GM19351 (cell line): ENCODE measurements around the gene ATF7IP2.
"Not testable (repeated sequence)": the region's sequence is repeated elsewhere in the genome, so short reads cannot be mapped to it uniquely, and the experiment has no call there.

Experiments used
- ATAC-seq: cut with Tn5 transposase; IDR thresholded peaks from one replicate; pipeline ENCODE4 v1.9.1; 2021; ENCODE audit warnings: mild to moderate bottlenecking, moderate library complexity; ENCODE audit not compliant: unreplicated experiment

Gene ATF7IP2

DNA sequence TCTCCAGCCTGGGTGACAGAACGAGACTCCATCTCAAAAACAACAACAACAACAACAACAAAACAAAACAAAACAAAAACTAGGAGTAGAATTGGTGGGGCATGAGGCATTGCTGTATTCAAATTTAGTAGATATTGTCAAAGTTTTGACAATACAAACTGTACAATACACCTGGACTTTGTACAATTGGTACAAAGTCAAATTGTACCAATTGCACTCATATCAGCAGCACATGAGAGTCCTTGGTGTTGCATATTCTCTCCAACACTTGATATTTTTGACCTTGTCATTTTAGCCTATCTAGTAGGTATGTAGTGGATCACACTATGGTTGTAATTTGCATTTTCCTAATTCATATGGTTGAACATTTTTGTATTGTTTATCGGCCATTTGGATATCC is 14.3 kb upstream of the ATF7IP2 start:
- no peak for ATAC-seq

DNA sequence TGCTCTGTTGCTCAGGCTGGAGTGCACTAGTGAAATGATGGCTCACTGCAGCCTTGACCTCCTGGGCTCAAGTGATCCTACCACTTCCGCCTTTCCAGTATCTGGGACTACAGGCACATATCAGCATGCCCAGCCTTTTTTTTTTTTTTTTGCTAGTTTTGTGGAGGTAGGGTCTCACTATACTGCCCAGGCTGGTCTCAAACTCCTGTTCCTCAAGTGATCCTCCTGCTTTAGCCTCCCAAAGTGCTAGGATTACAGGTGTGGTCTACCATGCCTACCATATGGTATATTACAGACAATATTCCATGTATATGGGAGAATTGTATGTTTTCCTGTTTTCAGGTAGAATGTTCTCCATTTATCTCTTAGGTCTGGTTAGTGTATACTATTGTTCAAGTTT is 12.3 kb upstream of the ATF7IP2 start:
- no peak for ATAC-seq

DNA sequence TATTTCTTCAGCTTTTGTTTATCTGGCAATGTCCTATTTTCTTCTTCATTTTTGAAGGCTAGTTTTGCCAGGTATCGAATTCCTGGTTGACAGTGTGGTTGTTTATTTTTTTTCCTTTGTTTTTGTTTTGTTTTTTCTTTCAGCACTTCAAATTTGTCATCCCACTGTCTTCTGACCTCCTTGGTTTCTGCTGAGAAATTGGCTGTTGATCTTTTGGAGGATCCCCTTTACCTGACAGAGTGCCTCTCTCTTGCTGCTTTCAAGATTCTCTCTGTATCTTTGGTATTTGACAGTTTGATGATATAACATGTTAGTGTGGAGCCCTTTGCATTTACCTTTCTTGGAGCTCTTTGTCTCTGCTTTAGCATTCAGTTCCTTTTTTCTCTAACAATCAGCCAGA is 9.6 kb upstream of the ATF7IP2 start:
- no peak for ATAC-seq

DNA sequence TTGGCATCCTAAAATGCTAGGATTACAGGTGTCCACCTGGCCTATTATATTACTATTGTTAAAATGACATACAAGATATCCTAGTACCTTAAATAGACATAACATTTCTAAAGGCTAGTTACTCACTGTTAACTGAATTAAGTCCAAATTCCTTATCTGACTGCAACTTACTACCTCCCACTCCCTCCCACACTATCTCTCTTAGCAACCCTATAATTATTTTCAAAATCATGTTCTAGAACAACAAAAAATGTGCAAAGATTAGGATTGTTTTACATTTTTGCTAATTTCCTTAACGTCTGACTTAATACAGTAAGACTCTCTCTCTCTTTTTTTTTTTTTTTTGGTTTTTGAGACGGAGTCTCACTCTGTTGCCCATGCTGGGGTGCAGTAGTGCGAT is 2.2 kb upstream of the ATF7IP2 start:
- ATAC-seq = no peak

DNA sequence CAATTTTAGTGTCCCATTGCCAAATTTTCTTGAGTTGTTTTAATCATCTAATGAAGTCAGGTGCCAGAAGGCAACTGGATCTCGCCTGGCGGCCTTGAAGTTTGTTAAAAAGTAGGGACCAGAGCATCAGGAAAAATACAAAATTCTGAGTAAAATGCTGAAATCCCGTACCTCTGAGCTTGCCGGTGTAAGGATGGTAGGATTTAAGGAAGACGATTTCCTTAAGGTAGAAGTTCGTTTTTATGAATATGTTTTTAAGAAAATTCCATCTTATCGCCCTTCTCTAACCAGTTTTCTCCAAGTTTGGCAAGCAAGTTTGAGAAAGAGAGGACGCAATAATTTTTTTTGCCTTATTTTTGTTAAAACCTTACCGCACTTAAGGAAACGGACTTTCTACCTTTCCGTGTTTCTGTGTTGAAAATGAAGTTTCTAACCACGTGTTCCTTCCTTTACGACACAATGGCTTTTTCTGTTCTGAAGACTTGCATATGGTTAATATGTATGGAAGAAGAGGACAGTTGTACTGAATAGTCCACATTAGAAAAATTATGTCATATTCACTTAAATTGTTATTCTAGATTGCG is 748 bp downstream of the ATF7IP2 start:
- ATAC-seq = no peak

DNA sequence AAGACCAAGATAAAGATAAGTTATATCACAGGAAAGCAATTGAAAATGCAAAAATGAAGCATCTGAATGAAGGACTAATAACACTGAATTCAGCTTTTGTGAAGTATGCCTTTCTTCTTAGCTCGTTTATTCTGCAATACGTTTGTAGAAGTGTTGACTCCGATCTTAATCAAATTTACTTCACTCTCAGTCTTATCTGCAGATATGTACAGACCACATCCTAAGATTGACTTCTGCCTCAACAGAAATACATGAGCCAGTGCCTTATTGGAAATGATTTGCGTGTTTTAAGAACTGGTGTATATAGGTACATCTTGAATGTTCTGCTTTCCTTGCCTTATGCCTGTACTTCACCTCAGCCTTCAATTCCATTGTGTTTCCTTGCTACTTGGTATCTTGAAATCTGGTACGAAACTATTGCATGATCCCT is 1.3 kb downstream of the ATF7IP2 start:
- ATAC-seq = no peak

DNA sequence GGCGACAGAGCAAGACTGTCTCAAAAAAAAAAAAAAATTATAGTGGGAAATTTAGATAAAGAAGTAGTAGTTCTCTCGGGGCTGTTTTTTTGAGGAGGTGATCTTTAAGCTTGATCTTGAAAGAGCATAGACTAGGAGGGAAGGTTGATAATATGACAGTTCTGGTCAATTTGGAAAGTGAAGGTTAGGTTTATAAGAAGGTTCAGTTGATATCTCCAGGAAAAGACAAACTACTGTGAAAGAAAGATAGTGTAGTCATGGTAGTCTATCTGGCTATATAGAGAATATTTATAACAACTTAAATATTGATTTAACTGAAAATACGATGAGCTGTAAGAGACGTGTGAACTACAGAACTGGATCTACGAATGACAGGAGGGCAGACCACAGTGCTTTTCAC is 3.1 kb downstream of the ATF7IP2 start:
- no peak for ATAC-seq

DNA sequence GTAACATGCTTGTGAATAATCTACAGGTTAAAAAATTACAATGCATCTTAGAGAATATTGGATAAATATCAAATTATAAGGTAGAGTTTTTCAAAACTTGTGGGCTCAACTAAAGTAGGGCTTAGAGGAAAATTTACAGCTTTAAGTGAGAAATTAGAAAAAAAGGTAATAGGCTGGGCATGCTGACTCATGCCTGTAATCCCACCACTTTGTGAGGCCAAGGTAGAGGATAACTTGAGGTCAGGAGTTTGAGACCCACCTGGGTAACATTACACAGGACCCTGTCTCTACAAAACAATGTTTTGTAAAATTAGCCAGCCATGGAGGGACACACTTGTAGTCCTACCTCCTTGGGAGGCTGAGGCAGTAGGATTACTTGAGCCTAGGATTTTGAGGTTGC is 4.5 kb downstream of the ATF7IP2 start:
- no peak for ATAC-seq

DNA sequence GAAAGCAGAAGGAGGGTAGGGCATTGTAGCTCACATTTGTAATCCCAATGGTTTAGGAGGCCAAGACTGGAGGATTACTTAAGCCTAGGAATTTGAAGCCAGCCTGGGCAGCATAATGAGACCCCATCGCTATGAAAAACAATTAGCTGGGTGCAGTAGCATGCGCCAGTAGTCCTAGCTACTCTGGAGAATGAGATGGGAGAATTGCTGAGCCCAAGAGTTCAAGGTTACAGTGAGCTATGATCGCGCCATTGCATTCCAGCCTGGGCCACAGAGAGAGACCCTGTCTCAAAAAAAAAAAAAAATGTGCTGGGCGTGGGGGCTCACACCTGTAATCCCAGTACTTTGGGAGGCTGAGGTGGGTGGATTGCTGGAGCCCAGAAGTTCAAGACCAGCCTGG is 5.0 kb downstream of the ATF7IP2 start:
- ATAC-seq = no peak

DNA sequence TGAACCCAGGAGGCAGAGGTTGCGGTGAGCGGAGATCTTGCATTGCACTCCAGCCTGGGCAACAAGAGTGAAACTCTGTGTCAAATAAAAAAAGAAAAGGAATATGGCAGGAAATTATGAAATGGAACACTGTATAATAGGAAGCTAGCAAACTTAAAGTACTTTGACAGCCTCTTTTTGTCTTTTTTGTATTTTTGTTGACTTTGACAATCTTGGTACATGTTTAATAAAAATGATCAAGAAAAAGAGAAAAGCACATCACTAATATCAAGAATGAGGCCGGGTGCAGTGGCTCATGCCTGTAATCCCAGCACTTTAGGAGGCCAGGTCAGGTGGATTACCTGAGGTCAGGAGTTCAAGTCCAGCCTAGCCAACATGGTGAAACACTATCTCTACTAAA is 5.5 kb downstream of the ATF7IP2 start:
- ATAC-seq = no peak

DNA sequence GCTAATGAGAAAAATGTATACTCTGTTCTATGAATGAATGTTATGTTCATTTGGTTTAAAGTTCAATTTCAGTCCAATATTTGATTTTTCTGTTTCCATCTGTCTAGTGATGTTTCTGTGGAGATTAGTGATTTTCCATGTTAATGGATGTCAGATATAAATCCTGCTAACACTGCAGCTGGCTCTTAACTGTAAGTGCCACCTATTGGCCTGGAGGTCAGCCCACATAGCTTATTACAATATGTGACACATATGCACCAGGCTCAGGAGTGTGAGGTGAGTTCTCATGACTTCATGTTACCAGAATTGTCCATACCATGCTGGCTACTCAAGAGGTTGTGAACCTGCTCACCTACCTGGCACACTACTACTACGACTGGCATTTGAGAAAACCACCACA is 17.1 kb downstream of the ATF7IP2 start:
- no peak for ATAC-seq

DNA sequence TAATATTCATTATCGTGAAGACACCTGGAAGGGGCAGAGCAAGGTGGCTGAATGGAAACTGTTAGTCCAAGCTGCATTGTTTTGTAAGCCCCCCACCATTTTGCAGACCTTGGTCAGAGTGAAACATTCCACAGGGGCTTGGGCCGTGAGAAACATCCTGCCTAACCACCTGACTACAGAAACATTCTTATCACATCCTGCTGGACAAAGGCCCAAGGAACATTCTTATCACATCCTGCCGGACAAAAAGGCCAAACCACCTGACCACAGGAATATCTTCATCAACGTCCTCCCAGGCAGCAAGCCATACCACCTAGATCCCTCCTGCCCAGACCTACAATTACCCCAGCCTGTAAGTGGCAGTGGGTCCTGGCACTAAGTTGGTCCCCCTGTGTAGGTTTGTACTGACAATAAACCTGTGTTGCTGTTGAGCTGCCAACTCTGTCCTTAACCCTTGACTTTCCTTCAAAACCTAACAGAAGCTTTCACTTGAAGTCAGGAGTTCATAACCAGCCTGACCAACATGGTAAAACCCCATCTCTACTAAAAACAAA is 19.6 kb downstream of the ATF7IP2 start:
- ATAC-seq = no peak

DNA sequence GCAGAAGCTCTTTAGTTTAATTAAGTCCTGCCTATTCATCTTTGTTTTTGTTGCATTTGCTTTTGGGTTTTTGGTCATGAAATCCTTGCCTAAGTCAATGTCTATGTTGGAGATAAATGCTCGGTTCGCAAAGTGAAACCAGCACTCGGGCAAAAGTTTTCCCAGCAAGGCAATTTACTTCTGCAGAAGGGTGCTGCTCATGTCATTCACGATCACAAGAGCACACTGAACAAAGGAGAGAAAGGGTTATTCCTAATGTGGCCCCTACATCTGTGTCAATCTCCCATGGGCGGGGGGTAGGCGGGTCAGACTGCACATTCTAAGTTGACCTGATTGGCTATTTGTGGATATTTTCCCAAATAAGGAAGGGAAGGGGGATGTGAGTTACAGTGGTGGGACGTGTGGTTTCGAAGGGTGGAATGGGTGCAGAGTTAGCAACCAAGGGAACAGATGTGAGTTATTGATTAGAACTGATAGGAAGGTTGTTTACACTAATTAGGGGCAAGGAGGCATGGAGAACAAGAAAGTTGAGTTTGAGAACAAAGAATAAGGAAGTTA is 23.0 kb downstream of the ATF7IP2 start:
- ATAC-seq = no peak

DNA sequence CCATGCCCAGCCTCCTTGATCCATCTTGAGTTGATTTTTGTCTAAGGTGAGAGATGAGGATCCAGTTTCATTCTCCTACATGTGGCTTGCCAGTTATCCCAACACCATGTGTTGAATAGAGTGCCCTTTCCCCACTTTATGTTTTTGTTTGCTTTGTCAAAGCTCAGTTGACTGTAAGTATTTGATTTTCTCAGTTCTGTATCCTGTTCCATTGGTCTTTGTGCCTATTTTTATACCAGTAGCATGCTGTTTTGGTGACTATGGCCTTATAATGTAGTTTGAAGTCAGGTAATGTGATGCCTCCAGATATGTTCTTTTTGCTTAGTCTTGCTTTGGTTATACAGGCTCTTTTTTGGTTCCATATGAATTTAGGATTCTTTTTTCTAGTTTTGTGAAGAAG is 23.9 kb downstream of the ATF7IP2 start:
- not testable (repeated sequence) for ATAC-seq

DNA sequence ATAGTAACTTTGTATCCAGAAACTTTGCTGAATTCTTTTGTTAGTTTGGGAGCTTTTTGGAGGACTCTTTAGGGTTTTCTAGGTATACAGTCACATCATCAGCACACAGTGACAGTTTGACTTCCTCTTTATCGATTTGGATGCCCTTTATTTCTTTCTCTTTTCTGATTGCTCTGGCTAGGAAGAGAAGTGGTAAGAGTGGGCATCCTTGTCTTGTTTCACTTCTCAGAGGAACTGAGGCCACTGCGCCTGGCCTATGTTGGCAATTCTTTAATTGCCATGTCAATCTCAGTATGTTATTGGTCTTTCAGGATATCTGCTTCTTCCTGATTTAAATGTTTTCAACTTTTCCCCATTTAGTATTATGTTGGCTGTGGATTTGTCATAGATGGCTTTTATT is 24.6 kb downstream of the ATF7IP2 start:
- no peak for ATAC-seq

DNA sequence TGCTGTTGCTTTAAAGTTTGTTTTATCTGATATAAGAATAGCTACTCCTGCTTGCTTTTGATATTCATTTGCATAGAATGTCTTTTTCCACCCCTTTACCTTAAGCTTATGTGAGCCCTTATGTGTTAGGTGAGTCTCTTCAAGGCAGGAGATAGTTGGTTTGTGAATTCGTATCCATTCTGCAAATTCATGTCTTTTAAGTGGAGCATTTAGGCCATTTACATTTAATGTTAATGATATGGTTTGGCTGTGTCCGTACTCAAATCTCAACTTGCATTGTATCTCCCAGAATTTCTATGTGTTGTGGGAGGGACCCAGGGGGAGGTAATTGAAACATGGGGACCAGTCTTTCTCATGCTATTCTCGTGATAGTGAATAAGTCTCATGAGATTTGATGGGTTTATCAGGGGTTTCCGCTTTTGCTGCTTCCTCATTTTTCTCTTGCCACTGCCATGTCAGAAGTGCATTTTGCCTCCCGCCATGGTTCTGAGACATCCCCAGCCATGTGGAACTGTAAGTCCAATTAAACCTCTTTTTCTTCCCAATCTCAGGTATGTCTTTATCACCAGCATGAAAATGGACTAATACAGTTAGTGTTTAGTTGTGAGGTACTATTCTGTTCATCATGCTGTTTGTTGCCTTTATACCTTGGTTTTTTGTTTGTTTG is 27.2 kb downstream of the ATF7IP2 start:
- no peak for ATAC-seq

DNA sequence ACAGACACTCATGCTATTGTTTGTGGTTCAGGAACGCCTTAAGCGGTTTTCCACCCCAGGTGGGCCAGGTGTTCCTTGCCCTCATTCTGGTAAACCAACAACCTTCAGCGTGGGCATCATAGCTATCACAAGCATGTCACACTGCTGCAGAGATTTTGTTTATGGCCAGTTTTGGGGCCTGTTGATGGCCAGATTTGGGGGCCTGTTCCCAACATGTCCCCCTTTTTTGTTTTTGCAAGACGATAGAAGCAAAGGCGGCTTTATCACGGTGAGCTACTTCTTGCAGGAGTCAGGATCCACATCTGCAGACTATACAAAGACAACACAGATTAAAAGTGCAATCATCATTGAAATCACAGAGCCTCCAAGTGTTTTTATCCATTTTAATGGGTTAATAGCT is 32.3 kb downstream of the ATF7IP2 start:
- ATAC-seq = not testable (repeated sequence)

DNA sequence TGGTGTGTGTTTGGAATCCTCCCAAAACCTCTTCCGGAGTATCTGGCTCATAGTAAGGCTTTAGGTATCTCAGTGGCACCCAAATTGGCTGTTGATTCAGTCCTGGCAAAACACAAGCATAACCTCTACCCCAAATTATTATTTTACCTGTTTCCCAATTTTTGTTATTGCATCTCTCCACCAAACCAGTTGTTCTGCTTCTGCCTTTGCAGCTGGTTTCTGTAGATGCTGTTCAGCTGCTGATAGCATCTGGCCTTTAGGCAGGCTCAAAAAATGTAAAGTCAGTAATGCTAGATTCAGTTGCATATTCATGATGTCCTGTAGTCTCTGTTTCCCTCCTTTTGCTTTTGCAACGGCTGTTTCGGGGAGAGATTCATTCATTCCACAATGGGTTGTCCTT is 33.8 kb downstream of the ATF7IP2 start:
- no peak for ATAC-seq

DNA sequence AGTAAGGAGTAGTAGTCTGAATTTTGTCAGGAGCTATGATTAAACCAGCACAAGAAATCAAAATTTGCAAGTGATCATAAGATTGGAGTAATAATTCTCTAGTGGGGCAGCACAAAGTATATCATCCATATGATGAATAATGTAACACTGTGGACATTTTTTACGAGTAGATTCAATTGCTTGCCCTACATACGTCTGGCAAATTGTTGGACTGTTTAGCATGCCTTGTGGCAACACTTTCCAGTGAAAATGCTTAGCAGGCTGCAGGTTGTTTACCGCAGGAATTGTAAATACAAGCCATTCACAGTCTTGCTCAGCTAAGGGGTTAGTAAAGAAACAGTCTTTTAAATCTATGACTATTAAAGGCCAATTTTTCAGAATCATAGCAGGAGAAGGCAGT is 35.7 kb downstream of the ATF7IP2 start:
- ATAC-seq = no peak

DNA sequence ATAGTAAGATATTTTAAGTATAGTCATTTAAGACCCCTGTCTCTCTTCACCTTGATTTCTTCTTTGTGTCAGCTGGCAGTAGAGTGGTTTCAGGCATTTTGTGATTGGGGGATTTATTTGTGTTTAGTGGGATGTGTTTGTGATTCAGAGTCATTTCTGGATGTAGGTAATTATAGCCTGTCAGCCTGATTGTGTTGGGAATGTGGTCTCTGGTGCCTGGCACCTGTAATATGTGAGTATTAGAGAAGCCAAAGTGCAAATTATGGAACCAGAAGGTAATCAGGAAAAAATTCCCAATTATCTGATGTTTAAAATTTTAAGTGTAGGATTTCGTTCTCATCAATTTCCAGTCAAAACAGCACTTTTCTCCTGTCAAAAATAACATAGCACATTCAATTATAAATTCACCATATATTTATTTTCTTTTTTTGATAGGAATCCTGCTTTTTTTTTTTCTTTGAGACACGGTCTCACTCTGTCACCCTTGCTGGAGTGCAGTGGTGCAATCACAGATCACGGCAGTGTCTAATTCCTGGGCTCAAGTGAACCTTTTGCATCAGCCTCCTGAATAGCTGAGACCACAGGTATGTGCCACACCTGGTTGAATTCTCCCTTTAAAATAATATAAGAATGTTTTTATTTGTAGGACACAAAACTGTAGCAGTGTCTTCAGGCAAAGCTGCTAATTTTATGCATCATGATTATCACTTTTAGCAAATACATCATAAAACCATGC is 42.7 kb downstream of the ATF7IP2 start:
- ATAC-seq = no peak

DNA sequence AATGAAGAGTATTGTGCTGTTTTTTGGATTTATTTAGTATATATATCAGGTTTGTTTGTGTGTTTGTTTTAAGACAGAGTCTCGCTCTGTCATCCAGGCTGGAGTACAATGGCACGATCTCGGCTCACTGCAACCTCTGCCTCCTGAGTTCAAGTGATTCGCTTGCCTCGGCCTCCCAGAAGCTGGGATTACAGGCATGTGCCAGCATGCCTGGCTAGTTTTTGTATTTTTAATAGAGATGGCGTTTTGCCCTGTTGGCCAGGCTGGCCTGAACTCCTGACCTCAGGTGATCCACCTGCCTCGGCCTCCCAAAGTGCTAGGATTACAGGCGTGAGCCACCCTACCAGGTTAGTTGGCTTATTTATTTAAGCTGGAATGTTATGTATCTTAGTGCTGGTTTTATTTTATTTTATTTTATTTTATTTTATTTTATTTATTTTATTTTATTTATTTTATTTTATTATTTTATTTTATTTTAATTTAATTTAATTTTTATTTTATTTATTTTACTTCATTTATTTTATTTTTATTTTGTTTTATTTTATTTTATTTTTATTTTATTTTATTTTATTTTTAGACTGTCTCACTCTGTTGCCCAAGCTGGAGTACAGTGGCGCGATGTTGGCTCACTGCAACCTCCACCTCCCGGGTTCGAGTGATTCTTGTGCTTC is 43.6 kb downstream of the ATF7IP2 start:
- not testable (repeated sequence) for ATAC-seq
